Calu3 (cell line): ENCODE data around the gene DOCK7. TPM values are rescaled to one million over a fixed set of nuclear protein-coding genes. Genes with fewer than 3 reads are reported as not detected.
A peak's percentile ranks its signal among the peaks of the same experiment; 100 is the strongest.

ENCODE experiments used
- BruUV-seq: library from RNA; stranded (reverse); fragments of 400-500 nt; replicated peaks from 2 replicates; lab custom pipeline; 2021; lab: Mats Ljungman, UMichigan
- CTCF ChIA-PET: fragments of 300-600 bp; sonication (Branson Sonifier 250); formaldehyde crosslinking; loops from one replicate; lab custom pipeline; 2022; ENCODE audit warnings: antibody characterized with exemption; lab: Charles Lee
- DNase-seq: peaks from one replicate; pipeline ENCODE4 v3.0.0; 2022
- H3K27ac Mint-ChIP-seq: one replicate; pipeline ENCODE4 v1.8.0; 2022; ENCODE audit warnings: mixed read lengths; ENCODE audit not compliant: unreplicated experiment
- H3K27me3 Mint-ChIP-seq: one replicate; pipeline ENCODE4 v1.8.0; 2022; ENCODE audit warnings: mixed read lengths; ENCODE audit not compliant: unreplicated experiment
- H3K36me3 Mint-ChIP-seq: one replicate; pipeline ENCODE4 v1.8.0; 2022; ENCODE audit warnings: mild to moderate bottlenecking, moderate library complexity, mixed read lengths; ENCODE audit not compliant: insufficient read depth, unreplicated experiment
- H3K4me1 Mint-ChIP-seq: one replicate; pipeline ENCODE4 v1.8.0; 2022; ENCODE audit warnings: mild to moderate bottlenecking, low read depth, mixed read lengths; ENCODE audit not compliant: unreplicated experiment
- H3K4me3 Mint-ChIP-seq: one replicate; pipeline ENCODE4 v1.8.0; 2022; ENCODE audit warnings: mild to moderate bottlenecking, low read depth, moderate library complexity, mixed read lengths; ENCODE audit not compliant: unreplicated experiment
- H3K9me3 Mint-ChIP-seq: one replicate; pipeline ENCODE4 v1.8.0; 2022; ENCODE audit warnings: low read depth, mixed read lengths; ENCODE audit not compliant: unreplicated experiment
- CTCF ChIP-seq: fragments of 200-600 bp; IDR thresholded peaks from one replicate; pipeline ENCODE4 v1.8.0; 2022; ENCODE audit warnings: antibody characterized with exemption; ENCODE audit not compliant: unreplicated experiment
- intact Hi-C: fragments of 100-400 bp; cut with micrococcal nuclease; formaldehyde crosslinking; loops from one replicate; pipeline ENCODE4 v1.10.0; 2022; ENCODE audit not compliant: unreplicated experiment
- total RNA-seq: library from RNA; stranded (reverse); gene quantifications from 2 replicates; pipeline ENCODE4 v1.2.3, GENCODE V29; 2022

DOCK7 gene
- total RNA-seq, 1 experiment from 2014 or later: 48.6 TPM

GRCh38 chr1:62652387-62652786 is 35.8 kb downstream of the DOCK7 start:
- BruUV-seq: no TSS peak
- Mint-ChIP-seq H3K36me3 (no peaks in the 10 kb centered on the region), H3K27me3 (no peaks in the 10 kb centered on the region), H3K27ac (no peak overlapping the region), H3K9me3 (no peaks in the 10 kb centered on the region), H3K4me3 (no peak overlapping the region), H3K4me1 (no peaks in the 10 kb centered on the region)
- DNase-seq: no peak
- no peak for TF ChIP-seq CTCF
- intact Hi-C loops: no loop called here
- CTCF ChIA-PET: no interaction called here

- no peaks in the 10 kb centered on the region for H3K27me3 Mint-ChIP-seq
- TF ChIP-seq CTCF: no peak
- BruUV-seq: no TSS peak
Observed at GRCh38 chr1:62643283-62643682, 44.9 kb downstream of the DOCK7 start.

GRCh38 chr1:62637392-62638105 is 50.6 kb downstream of the DOCK7 start:
- no peak overlapping the region for H3K4me3 Mint-ChIP-seq
- no TSS peak for BruUV-seq
- no peaks in the 10 kb centered on the region for H3K27me3 Mint-ChIP-seq
- no peaks in the 10 kb centered on the region for H3K4me1 Mint-ChIP-seq
- no peak for DNase-seq
- intact Hi-C loops: no loop called here
- peak overlapping the region; percentile 26 for H3K27ac Mint-ChIP-seq
- TF ChIP-seq CTCF: no peak
- H3K9me3 Mint-ChIP-seq: no peaks in the 10 kb centered on the region
- H3K36me3 Mint-ChIP-seq: peaks cover 6% of the 10 kb centered on the region
- CTCF ChIA-PET: no interaction called here

More at GRCh38 chr1:62643283-62643682, 44.9 kb downstream of the DOCK7 start:
- Mint-ChIP-seq H3K9me3 (peaks cover 4% of the 10 kb centered on the region), H3K4me1 (no peaks in the 10 kb centered on the region), H3K36me3 (peaks cover 6% of the 10 kb centered on the region), H3K4me3 (no peak overlapping the region), H3K27ac (no peak overlapping the region)
- no peak for DNase-seq
- CTCF ChIA-PET: no interaction called here
- intact Hi-C loops: no loop called here

GRCh38 chr1:62628506-62628905 is 59.7 kb downstream of the DOCK7 start:
- no peak overlapping the region for H3K4me3 Mint-ChIP-seq

More at GRCh38 chr1:62628506-62628905, 59.7 kb downstream of the DOCK7 start:
- CTCF ChIA-PET: no interaction called here
- intact Hi-C loops: no loop called here
- Mint-ChIP-seq H3K9me3 (no peaks in the 10 kb centered on the region), H3K27ac (no peak overlapping the region), H3K4me1 (no peaks in the 10 kb centered on the region), H3K36me3 (peaks cover 8% of the 10 kb centered on the region), H3K27me3 (no peaks in the 10 kb centered on the region)
- DNase-seq: no peak
- no TSS peak for BruUV-seq
- no peak for TF ChIP-seq CTCF
